Caco-2 (cell line): ENCODE data around the gene RTL1. TPM values are rescaled to one million over a fixed set of nuclear protein-coding genes. Genes with fewer than 3 reads are reported as not detected.

Experiments used
- Bru-seq: library from RNA; stranded (reverse); fragments of 400-500 nt; gene quantifications from one replicate; lab custom pipeline; 2021; lab: Mats Ljungman, UMichigan
- BruChase-seq, 2 experiments: library from RNA; stranded (reverse); fragments of 400-500 nt; gene quantifications; one replicate each; lab custom pipeline; 2021; lab: Mats Ljungman, UMichigan
- BruUV-seq: library from RNA; stranded (reverse); fragments of 400-500 nt; replicated peaks from 2 replicates; lab custom pipeline; 2021; lab: Mats Ljungman, UMichigan
- CTCF ChIA-PET: fragments of 300-600 bp; sonication (Branson Sonifier 250); formaldehyde crosslinking; loops from one replicate; lab custom pipeline; 2022; ENCODE audit warnings: antibody characterized with exemption; lab: Charles Lee
- POLR2A ChIA-PET: fragments of 300-600 bp; sonication (Branson Sonifier 250); formaldehyde crosslinking; loops from one replicate; lab custom pipeline; 2022; ENCODE audit warnings: antibody characterized with exemption; lab: Charles Lee
- DNase-seq, 2 experiments: peaks; one replicate each; pipeline versions ENCODE4 v3.0.0 to v3.0.0-alpha.2; 2020 to 2022
- H3K27me3 ChIP-seq: replicated peaks from 2 replicates; pipeline ENCODE4 v1.6.0; 2011; ENCODE audit warnings: low read length; ENCODE audit not compliant: control insufficient read depth, insufficient read depth
- H3K36me3 ChIP-seq: 2 replicates; pipeline ENCODE4 v1.5.1; 2011; ENCODE audit warnings: low read length; ENCODE audit not compliant: control insufficient read depth, insufficient read depth
- H3K4me1 ChIP-seq: fragments of 250-450 bp; sonication (Bioruptor Pico); 2 replicates; pipeline ENCODE4 v1.5.1; 2020; ENCODE audit warnings: mild to moderate bottlenecking
- H3K4me3 ChIP-seq: 2 replicates; pipeline ENCODE4 v1.5.1; 2011; ENCODE audit warnings: low read depth, mild to moderate bottlenecking, control low read depth, low read length
- H3K9me3 ChIP-seq: fragments of 250-450 bp; sonication (Bioruptor Pico); 2 replicates; pipeline ENCODE4 v1.5.1; 2020; ENCODE audit warnings: mild to moderate bottlenecking, moderate library complexity
- H3K27ac Mint-ChIP-seq: one replicate; pipeline ENCODE4 v1.8.0; 2022; ENCODE audit warnings: mixed read lengths; ENCODE audit not compliant: unreplicated experiment
- H3K27me3 Mint-ChIP-seq: one replicate; pipeline ENCODE4 v1.8.0; 2022; ENCODE audit warnings: mixed read lengths; ENCODE audit not compliant: insufficient read depth, unreplicated experiment
- H3K36me3 Mint-ChIP-seq: one replicate; pipeline ENCODE4 v1.8.0; 2022; ENCODE audit warnings: mild to moderate bottlenecking, mixed read lengths; ENCODE audit not compliant: insufficient read depth, unreplicated experiment
- H3K4me1 Mint-ChIP-seq: one replicate; pipeline ENCODE4 v1.8.0; 2022; ENCODE audit warnings: low read depth, mixed read lengths; ENCODE audit not compliant: unreplicated experiment
- H3K4me3 Mint-ChIP-seq: one replicate; pipeline ENCODE4 v1.8.0; 2022; ENCODE audit warnings: mild to moderate bottlenecking, moderate library complexity, mixed read lengths; ENCODE audit not compliant: unreplicated experiment
- H3K9me3 Mint-ChIP-seq: one replicate; pipeline ENCODE4 v1.8.0; 2022; ENCODE audit warnings: mixed read lengths; ENCODE audit not compliant: unreplicated experiment
- CTCF ChIP-seq, 2 experiments: fragments of 200-600 bp in 1 of 2; IDR thresholded peaks; 1 replicate in 1 of 2; 2 replicates in 1 of 2; pipeline versions ENCODE4 v1.5.1 to v1.8.0; 2011 to 2022; ENCODE audit warnings: antibody characterized with exemption in 1 of 2, control low read depth in 1 of 2, inconsistent platforms in 1 of 2, low read depth in 1 of 2, low read length in 1 of 2, mild to moderate bottlenecking in 1 of 2, moderate library complexity in 1 of 2; ENCODE audit not compliant: insufficient read depth in 1 of 2, severe bottlenecking in 1 of 2, unreplicated experiment in 1 of 2
- intact Hi-C: fragments of 100-400 bp; cut with micrococcal nuclease; formaldehyde crosslinking; loops from one replicate; pipeline ENCODE4 v1.10.0; 2022; ENCODE audit not compliant: unreplicated experiment
- long read RNA-seq: library from polyadenylated mRNA; stranded (forward); transcript quantifications from one replicate; pipeline ENCODE4 v2.0.0, GENCODE V29; 2022
- total RNA-seq: library from RNA; stranded (reverse); gene quantifications from 2 replicates; pipeline ENCODE4 v1.2.3, GENCODE V29; 2022

Gene RTL1
- total RNA-seq (not detected in 2 replicates), Bru-seq, nascent RNA (percentile 3 among the genes with signal in this experiment), BruChase-seq, experiment 1, labeled RNA remaining after a 2-hour chase (not detected), BruChase-seq, experiment 2, labeled RNA remaining after a 6-hour chase (not detected)
- long read RNA-seq, result 0 reads

- H3K9me3 Mint-ChIP-seq, result no peaks in the 10 kb centered on the region
- Histone ChIP-seq H3K4me3 (no peak within 1 kb of the TSS), H3K27me3 (no peaks in the 10 kb centered on the region; the same call in 1 of the 2 replicates), H3K4me1 (peaks cover 9% of the 10 kb centered on the region), H3K36me3 (no peaks in the 10 kb centered on the region), H3K9me3 (no peaks in the 10 kb centered on the region)
- DNase-seq, result no peak
- TF ChIP-seq CTCF (IDR thresholded peaks at IDR 0.05; ENCODE audit: insufficient read depth in 1 of 2, low read depth in 1 of 2, low read length in 1 of 2, severe bottlenecking in 1 of 2, unreplicated experiment in 1 of 2), result no peak
- CTCF ChIA-PET, result interaction anchor here (1.0 kb wide), 1 partner anchor 331 kb away, joined by 4 read pairs; no protein-coding TSS in a partner anchor
- peaks cover 17% of the 10 kb centered on the region for H3K27me3 Mint-ChIP-seq
- H3K27ac Mint-ChIP-seq, result no peak within 1 kb of the TSS
- intact Hi-C loops, result loop anchor here (10.0 kb wide), 1 partner anchor 519 kb away; no protein-coding TSS in a partner anchor
- no peak within 1 kb of the TSS for H3K4me3 Mint-ChIP-seq
- no peaks in the 10 kb centered on the region for H3K4me1 Mint-ChIP-seq
- BruUV-seq, result no TSS peak
- POLR2A ChIA-PET, result no interaction called here
- no peaks in the 10 kb centered on the region for H3K36me3 Mint-ChIP-seq
Observed at GRCh38 chr14:100903672-100904185, at the start of gene RTL1. Gene RTL1 (minus strand): TSS chr14:100903722. CDS start chr14:100884788, 18,934 bp downstream.

DNA sequence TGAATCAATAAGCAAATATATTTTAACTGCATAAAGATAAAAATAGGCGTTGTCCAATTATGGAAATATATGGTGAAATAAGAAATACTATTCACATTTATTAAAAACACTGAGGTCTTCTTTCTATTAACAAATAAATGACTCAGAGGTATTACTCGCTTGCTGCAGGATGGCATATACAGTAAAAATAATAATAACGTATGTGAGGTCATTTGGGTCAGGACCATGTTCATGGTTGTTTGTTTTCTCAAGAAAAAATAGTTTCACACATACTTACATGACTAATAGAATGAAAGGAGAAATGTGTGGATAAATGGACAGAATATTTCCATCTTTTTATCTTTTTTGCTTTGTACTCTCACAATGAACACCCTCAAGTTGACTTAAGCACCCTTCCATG is 46.5 kb upstream of the RTL1 start:
- no peak overlapping the region for H3K4me3 ChIP-seq
- H3K36me3 ChIP-seq, result no peaks in the 10 kb centered on the region
- H3K4me1 ChIP-seq, result no peaks in the 10 kb centered on the region
- H3K27ac Mint-ChIP-seq, result no peak overlapping the region
- H3K4me3 Mint-ChIP-seq, result no peak overlapping the region
- DNase-seq, result no peak
- H3K27me3 ChIP-seq, result no peaks in the 10 kb centered on the region
- no peaks in the 10 kb centered on the region for H3K4me1 Mint-ChIP-seq
- ChIA-PET POLR2A (no interaction called here), CTCF (no interaction called here)
- no peaks in the 10 kb centered on the region for H3K9me3 Mint-ChIP-seq
- intact Hi-C loops, result no loop called here
- H3K9me3 ChIP-seq, result no peaks in the 10 kb centered on the region
- no peak for TF ChIP-seq CTCF (IDR thresholded peaks at IDR 0.05; ENCODE audit: insufficient read depth in 1 of 2, low read depth in 1 of 2, low read length in 1 of 2, severe bottlenecking in 1 of 2, unreplicated experiment in 1 of 2)
- peaks cover 2% of the 10 kb centered on the region for H3K27me3 Mint-ChIP-seq
- no TSS peak for BruUV-seq
- no peaks in the 10 kb centered on the region for H3K36me3 Mint-ChIP-seq

DNA sequence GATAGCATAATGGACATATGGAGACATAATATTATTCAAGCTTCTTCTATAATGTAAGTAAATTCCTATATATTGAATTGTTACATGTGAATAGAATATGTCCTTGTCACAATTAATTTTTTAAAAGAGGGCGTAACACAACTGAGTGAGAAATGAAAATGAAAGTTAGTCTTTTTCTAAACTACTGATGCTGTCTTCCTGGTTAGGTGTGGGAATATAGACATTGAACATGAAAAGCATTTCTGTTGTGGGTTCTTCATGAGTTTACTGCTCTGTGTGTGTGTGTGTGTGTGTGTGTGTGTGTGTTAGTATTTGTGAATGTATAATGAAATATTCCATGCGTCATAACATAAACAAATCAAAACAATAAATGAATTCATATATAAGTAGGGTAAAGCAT is 40.5 kb upstream of the RTL1 start:
- Histone ChIP-seq H3K4me3 (no peak overlapping the region), H3K9me3 (no peaks in the 10 kb centered on the region), H3K36me3 (no peaks in the 10 kb centered on the region), H3K4me1 (no peaks in the 10 kb centered on the region), H3K27me3 (no peaks in the 10 kb centered on the region)
- Mint-ChIP-seq H3K9me3 (no peaks in the 10 kb centered on the region), H3K27ac (no peak overlapping the region), H3K27me3 (peaks cover 7% of the 10 kb centered on the region), H3K4me3 (no peak overlapping the region), H3K36me3 (no peaks in the 10 kb centered on the region), H3K4me1 (no peaks in the 10 kb centered on the region)
- ChIA-PET POLR2A (no interaction called here), CTCF (no interaction called here)
- DNase-seq, result no peak
- no peak for TF ChIP-seq CTCF (IDR thresholded peaks at IDR 0.05; ENCODE audit: insufficient read depth in 1 of 2, low read depth in 1 of 2, low read length in 1 of 2, severe bottlenecking in 1 of 2, unreplicated experiment in 1 of 2)
- intact Hi-C loops, result no loop called here
- BruUV-seq, result no TSS peak
